ENCODE measurements around the gene JPH2. TPM values are rescaled to one million over a fixed set of nuclear protein-coding genes. Genes with fewer than 3 reads are reported as not detected.

The JPH2 gene
- total RNA-seq, 1 donor from 2014 or later = 14.2 TPM

DNA sequence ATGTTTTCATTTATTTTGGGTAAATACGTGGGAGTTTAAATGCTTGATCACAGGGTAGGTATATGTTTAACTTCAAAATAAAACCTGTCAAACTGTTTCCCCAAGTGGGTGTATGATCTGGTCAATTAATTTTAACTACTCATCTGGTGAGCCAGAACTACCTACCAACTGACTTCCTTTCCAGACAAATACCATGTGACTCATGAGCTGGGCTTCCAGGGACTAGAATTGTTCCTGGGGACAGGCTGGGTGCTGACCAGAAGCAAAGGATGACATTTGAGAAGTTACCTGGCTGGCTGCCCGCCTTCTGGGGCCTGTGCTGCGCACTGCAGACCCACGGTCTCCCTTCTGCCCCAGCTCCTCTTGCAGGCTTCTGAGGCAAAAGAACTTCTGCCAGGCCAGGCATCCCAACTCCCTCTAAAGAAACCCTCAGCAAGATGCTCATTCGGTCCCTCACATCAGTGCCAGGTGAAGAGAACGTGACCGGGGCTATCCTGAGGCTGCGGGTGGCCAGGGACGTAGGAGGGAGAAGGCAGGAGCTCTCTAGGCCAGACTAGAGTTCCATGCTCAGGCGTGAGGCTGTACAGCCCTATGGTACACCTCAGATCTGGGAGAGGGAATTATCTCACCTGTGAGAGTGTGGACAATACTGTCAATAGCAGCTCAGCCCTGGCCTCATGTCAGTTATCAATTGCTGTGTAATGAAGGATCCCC, 103.6 kb downstream of the JPH2 start:
- H3K27me3 Mint-ChIP-seq (ENCODE audit: unreplicated experiment) = peaks cover under 1% of the 10 kb centered on the region
- H3K4me3 Mint-ChIP-seq (ENCODE audit: unreplicated experiment) = no peak overlapping the region
- peaks cover 8% of the 10 kb centered on the region for H3K4me1 Mint-ChIP-seq (ENCODE audit: unreplicated experiment)
- TF ChIP-seq, protein P1, sequence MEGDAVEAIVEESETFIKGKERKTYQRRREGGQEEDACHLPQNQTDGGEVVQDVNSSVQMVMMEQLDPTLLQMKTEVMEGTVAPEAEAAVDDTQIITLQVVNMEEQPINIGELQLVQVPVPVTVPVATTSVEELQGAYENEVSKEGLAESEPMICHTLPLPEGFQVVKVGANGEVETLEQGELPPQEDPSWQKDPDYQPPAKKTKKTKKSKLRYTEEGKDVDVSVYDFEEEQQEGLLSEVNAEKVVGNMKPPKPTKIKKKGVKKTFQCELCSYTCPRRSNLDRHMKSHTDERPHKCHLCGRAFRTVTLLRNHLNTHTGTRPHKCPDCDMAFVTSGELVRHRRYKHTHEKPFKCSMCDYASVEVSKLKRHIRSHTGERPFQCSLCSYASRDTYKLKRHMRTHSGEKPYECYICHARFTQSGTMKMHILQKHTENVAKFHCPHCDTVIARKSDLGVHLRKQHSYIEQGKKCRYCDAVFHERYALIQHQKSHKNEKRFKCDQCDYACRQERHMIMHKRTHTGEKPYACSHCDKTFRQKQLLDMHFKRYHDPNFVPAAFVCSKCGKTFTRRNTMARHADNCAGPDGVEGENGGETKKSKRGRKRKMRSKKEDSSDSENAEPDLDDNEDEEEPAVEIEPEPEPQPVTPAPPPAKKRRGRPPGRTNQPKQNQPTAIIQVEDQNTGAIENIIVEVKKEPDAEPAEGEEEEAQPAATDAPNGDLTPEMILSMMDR (IDR thresholded peaks at IDR 0.05) = no peak
- no peaks in the 10 kb centered on the region for H3K9me3 Mint-ChIP-seq (ENCODE audit: unreplicated experiment)
- DNase-seq (ENCODE audit: extremely low spot score, unreplicated experiment) = no peak
- no peaks in the 10 kb centered on the region for H3K36me3 Mint-ChIP-seq (ENCODE audit: unreplicated experiment)
- no peak overlapping the region for H3K27ac Mint-ChIP-seq (ENCODE audit: unreplicated experiment)

GRCh38 chr20:44081888-44082287, 105.1 kb downstream of the JPH2 start:
- DNase-seq (ENCODE audit: extremely low spot score, unreplicated experiment) = no peak
- H3K27ac Mint-ChIP-seq (ENCODE audit: unreplicated experiment) = no peak overlapping the region
- H3K4me3 Mint-ChIP-seq (ENCODE audit: unreplicated experiment) = no peak overlapping the region
- peaks cover 4% of the 10 kb centered on the region for H3K27me3 Mint-ChIP-seq (ENCODE audit: unreplicated experiment)
- no peaks in the 10 kb centered on the region for H3K36me3 Mint-ChIP-seq (ENCODE audit: unreplicated experiment)
- H3K4me1 Mint-ChIP-seq (ENCODE audit: unreplicated experiment) = peaks cover 8% of the 10 kb centered on the region
- TF ChIP-seq, protein P1 (IDR thresholded peaks at IDR 0.05) = no peak
- no peaks in the 10 kb centered on the region for H3K9me3 Mint-ChIP-seq (ENCODE audit: unreplicated experiment)

- Mint-ChIP-seq H3K27ac (ENCODE audit: unreplicated experiment) (no peak overlapping the region), H3K4me3 (ENCODE audit: unreplicated experiment) (no peak overlapping the region), H3K27me3 (ENCODE audit: unreplicated experiment) (peaks cover 4% of the 10 kb centered on the region), H3K4me1 (ENCODE audit: unreplicated experiment) (peaks cover 8% of the 10 kb centered on the region), H3K9me3 (ENCODE audit: unreplicated experiment) (no peaks in the 10 kb centered on the region), H3K36me3 (ENCODE audit: unreplicated experiment) (no peaks in the 10 kb centered on the region)
- TF ChIP-seq, protein P1 (IDR thresholded peaks at IDR 0.05) = no peak
- DNase-seq (ENCODE audit: extremely low spot score, unreplicated experiment) = no peak
Measured at GRCh38 chr20:44081476-44081875, 105.5 kb downstream of the JPH2 start.

DNA sequence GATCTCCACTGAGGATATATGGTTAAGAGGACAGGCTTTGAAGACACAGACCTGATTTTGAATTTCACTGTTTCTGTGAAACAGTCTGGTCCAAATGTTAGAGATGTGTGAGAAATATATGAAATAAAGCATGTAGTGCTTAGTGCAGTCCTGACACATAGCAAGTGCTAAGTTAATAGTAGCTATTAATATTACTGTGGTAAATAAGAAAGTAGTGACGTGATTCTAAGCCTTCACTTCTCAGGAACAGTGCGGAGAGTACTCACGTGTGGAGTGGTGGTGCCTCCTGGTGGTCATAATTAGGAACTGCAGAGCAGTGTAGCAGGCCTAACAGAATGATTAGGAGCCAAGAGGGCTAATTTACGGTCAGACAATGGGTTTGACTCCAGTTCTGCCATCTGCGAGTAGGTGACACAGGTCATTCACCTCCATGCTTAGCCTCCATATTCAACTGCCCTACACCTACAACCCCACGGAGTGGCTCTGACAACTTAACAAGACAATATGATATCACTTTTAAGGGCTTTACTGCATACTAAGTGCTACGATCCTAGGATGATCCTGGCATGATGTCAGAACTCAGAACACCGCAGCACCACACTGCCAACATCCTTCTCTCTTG, 106.2 kb downstream of the JPH2 start:
- H3K27me3 Mint-ChIP-seq (ENCODE audit: unreplicated experiment) = peaks cover 4% of the 10 kb centered on the region
- no peak overlapping the region for H3K4me3 Mint-ChIP-seq (ENCODE audit: unreplicated experiment)
- TF ChIP-seq, protein P1 (IDR thresholded peaks at IDR 0.05) = peak; percentile 96
- H3K27ac Mint-ChIP-seq (ENCODE audit: unreplicated experiment) = no peak overlapping the region
- no peaks in the 10 kb centered on the region for H3K9me3 Mint-ChIP-seq (ENCODE audit: unreplicated experiment)
- H3K36me3 Mint-ChIP-seq (ENCODE audit: unreplicated experiment) = no peaks in the 10 kb centered on the region
- no peak for DNase-seq (ENCODE audit: extremely low spot score, unreplicated experiment)
- peaks cover 8% of the 10 kb centered on the region for H3K4me1 Mint-ChIP-seq (ENCODE audit: unreplicated experiment)

GRCh38 chr20:44080064-44080463, 106.9 kb downstream of the JPH2 start:
- peaks cover 4% of the 10 kb centered on the region for H3K27me3 Mint-ChIP-seq (ENCODE audit: unreplicated experiment)
- peaks cover 8% of the 10 kb centered on the region for H3K4me1 Mint-ChIP-seq (ENCODE audit: unreplicated experiment)
- no peaks in the 10 kb centered on the region for H3K36me3 Mint-ChIP-seq (ENCODE audit: unreplicated experiment)
- no peak for DNase-seq (ENCODE audit: extremely low spot score, unreplicated experiment)
- TF ChIP-seq, protein P1 (IDR thresholded peaks at IDR 0.05) = no peak
- H3K9me3 Mint-ChIP-seq (ENCODE audit: unreplicated experiment) = no peaks in the 10 kb centered on the region
- H3K27ac Mint-ChIP-seq (ENCODE audit: unreplicated experiment) = no peak overlapping the region
- no peak overlapping the region for H3K4me3 Mint-ChIP-seq (ENCODE audit: unreplicated experiment)
